HUES48 (cell line): Measurements from ENCODE around the gene CTXN2.
A peak's percentile ranks its signal among the peaks of the same experiment; 100 is the strongest.

Experiments
- H3K27ac ChIP-seq: one replicate; pipeline ENCODE4 v1.7.0; 2013; ENCODE audit warnings: low read depth, low read length, inconsistent platforms
- H3K27me3 ChIP-seq: 2 replicates; pipeline ENCODE4 v1.6.1; 2013; ENCODE audit warnings: mild to moderate bottlenecking, low read length; ENCODE audit not compliant: control insufficient read depth, insufficient read depth
- H3K36me3 ChIP-seq: 2 replicates; pipeline ENCODE4 v1.6.1; 2013; ENCODE audit warnings: low read length; ENCODE audit not compliant: control insufficient read depth, insufficient read depth
- H3K4me1 ChIP-seq: 2 replicates; pipeline ENCODE4 v1.6.1; 2013; ENCODE audit warnings: mild to moderate bottlenecking, low read length; ENCODE audit not compliant: control insufficient read depth, insufficient read depth
- H3K4me3 ChIP-seq: 2 replicates; pipeline ENCODE4 v1.5.1; 2013; ENCODE audit warnings: mild to moderate bottlenecking, low read depth, low read length
- H3K9ac ChIP-seq: 2 replicates; pipeline ENCODE4 v1.6.1; 2013; ENCODE audit warnings: mild to moderate bottlenecking, low read depth, low read length, moderate library complexity
- H3K9me3 ChIP-seq: 2 replicates; pipeline ENCODE4 v1.6.1; 2013; ENCODE audit warnings: low read length; ENCODE audit not compliant: control insufficient read depth, insufficient read depth

CTXN2 gene

DNA sequence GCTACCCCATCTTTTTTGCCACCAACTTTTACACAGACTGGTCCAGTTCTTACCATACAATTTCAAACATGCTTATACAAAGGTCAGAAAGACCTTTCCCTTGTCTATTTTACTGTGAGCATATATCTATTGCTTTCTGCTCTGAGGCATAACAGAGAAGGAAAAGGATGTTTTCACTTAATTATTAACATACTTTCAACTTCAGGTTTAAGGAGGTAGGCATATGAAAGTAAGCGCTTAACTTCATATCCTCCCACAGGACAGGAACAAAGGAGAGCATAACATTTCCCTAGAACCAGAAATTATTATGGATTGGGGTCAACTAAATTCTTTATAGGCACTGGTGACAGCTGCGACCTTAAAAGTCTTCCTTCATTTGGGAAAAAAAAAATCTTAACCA lies 14.5 kb upstream of the CTXN2 start:
- Histone ChIP-seq H3K27me3 (no peaks in the 10 kb centered on the region), H3K27ac (peak overlapping the region; percentile 97), H3K4me3 (peak overlapping the region; percentile 66), H3K4me1 (peaks cover 39% of the 10 kb centered on the region), H3K9ac (peak overlapping the region; percentile 92), H3K36me3 (no peaks in the 10 kb centered on the region), H3K9me3 (no peaks in the 10 kb centered on the region)

GRCh38 chr15:48177383-48177765 lies 14.1 kb upstream of the CTXN2 start:
- Histone ChIP-seq H3K9ac (peak overlapping the region; percentile 92), H3K9me3 (no peaks in the 10 kb centered on the region), H3K36me3 (no peaks in the 10 kb centered on the region), H3K27ac (peak overlapping the region; percentile 97), H3K27me3 (no peaks in the 10 kb centered on the region), H3K4me1 (peaks cover 39% of the 10 kb centered on the region), H3K4me3 (peak overlapping the region; percentile 66)

DNA sequence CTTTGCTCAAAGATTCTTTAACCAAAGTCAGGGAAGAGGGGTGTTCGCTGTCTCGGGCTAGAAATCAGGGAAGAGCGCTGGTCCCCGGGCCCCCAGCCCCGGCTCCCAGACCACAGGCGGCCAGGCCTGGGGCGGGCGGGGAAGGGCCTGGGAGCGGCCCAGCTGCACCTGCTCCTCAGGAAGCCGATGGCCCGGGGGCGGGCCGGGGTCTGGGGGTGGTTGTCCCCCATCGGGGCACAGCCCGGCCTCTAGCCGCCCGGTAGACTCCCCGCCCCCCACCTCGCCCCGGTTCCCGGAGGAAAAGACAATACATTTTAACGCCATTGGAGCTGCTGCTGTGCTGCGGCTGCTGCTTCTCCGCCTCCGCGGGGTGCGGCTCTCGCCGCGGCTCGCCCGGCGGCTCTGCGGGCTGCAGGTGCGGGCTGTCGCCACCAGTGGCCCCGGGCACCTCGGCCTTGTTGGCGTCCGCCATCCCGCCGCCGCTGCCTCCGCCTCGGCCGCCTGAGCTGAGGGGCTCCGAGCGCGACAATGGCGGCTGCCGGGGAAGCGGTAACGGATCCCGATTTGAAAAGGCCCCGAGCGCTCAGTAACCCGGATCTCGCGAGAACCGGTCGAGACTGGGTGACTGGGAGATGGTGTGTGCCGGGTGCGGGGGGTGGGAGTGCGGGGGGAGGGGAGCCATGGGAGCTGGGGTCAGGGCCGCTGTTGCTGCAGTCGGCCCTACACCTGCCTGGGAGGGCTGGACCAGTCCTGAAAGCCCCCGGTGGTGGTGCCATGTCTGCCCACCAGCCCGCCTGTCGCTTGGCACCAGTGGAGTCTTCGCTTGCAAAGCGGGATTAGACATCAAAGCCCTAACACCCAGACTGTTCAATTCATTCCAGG lies 13.5 kb upstream of the CTXN2 start, which contains the start of gene MYEF2:
MYEF2 (minus strand) TSS at position 530 of the 882 bp plus-strand sequence; CDS start at position 472, 58 bp downstream.
- H3K4me1 ChIP-seq: peaks cover 39% of the 10 kb centered on the region
- no peaks in the 10 kb centered on the region for H3K27me3 ChIP-seq
- peak within 1 kb of the TSS; percentile 97 for H3K27ac ChIP-seq
- H3K9me3 ChIP-seq: no peaks in the 10 kb centered on the region
- H3K9ac ChIP-seq: peak within 1 kb of the TSS; percentile 92
- H3K4me3 ChIP-seq: peak within 1 kb of the TSS; percentile 66
- H3K36me3 ChIP-seq: no peaks in the 10 kb centered on the region

DNA sequence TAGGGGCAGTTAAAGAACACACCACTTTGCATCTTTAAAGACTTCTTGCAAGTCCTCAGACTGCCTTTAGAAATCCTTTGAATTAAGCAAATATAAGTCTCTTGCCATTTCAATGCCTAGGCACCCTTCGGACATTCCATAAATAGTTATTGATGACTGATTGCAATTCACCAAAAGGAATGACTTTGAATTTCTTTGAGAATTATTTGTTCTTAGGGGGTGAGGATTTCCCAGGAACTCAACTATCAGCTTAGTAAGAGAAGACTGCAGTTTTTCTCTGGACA lies 12.9 kb upstream of the CTXN2 start:
- no peaks in the 10 kb centered on the region for H3K9me3 ChIP-seq
- peak overlapping the region; percentile 67 for H3K9ac ChIP-seq
- peak overlapping the region; percentile 66 for H3K4me3 ChIP-seq
- no peaks in the 10 kb centered on the region for H3K27me3 ChIP-seq
- H3K4me1 ChIP-seq: peaks cover 35% of the 10 kb centered on the region
- H3K27ac ChIP-seq: peak overlapping the region; percentile 97
- H3K36me3 ChIP-seq: no peaks in the 10 kb centered on the region

DNA sequence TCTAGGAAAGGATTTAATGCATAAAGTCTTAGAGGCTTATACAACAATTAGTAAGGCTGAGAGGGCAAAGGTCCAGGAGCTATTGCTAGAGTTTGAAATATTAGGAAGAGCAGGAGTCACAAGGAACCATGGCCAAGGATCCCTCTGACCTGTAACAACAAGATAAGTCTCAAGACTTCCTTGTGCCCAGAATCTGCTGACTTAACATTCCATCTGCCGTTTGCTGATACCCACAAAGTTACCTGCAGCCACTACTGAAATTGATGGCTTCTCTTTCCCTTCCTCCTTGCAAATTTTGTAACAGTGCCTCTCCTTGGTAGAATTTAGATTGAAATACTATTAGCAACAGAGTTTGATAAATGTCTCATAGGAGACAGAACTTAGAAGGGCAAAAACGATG lies 8.7 kb upstream of the CTXN2 start:
- no peaks in the 10 kb centered on the region for H3K36me3 ChIP-seq
- no peak overlapping the region for H3K27ac ChIP-seq
- H3K4me1 ChIP-seq: peaks cover 21% of the 10 kb centered on the region
- H3K9me3 ChIP-seq: no peaks in the 10 kb centered on the region
- H3K4me3 ChIP-seq: no peak overlapping the region
- no peak overlapping the region for H3K9ac ChIP-seq
- no peaks in the 10 kb centered on the region for H3K27me3 ChIP-seq

DNA sequence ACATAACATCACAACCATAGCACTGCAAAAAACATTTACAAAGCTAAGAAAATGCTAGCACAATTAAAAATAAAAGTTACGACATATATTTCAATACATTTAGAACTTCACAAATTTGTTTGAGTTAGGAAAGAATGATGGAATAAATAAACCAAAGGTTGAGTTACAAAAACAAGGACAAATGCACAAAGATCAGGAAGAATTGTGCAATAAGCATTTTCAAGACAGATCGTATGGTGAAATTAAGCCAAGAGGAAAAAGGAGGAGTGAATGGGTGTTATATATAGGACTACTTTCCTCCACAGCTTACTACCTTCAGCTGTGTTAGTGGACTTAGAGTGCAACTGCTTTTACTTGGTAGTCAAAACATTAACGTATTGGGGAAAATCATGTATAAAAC lies 5.9 kb upstream of the CTXN2 start:
- H3K36me3 ChIP-seq: no peaks in the 10 kb centered on the region
- no peaks in the 10 kb centered on the region for H3K9me3 ChIP-seq
- no peak overlapping the region for H3K4me3 ChIP-seq
- H3K4me1 ChIP-seq: peaks cover 6% of the 10 kb centered on the region; the same call in 1 of the 2 replicates
- no peaks in the 10 kb centered on the region for H3K27me3 ChIP-seq
- H3K27ac ChIP-seq: no peak overlapping the region
- H3K9ac ChIP-seq: no peak overlapping the region

DNA sequence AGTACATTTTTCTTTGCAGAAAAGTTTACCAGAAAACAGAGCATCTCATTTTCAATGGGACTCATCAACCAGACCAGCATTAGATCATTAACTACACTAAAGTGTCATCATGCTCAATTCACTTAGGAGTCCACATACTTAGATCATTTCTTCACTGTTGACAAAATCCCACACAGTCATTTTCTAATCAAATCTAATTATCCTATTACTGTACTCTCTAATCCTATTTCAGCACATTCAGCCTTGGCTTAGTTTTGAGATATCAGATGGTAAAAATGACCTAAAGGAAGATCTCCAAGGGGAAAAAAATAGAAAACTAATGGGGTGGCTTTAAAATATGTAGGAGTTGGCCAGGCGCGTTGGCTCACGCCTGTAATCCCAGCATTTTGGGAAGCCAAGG lies 5.2 kb upstream of the CTXN2 start:
- H3K9ac ChIP-seq: no peak overlapping the region
- peaks cover 2% of the 10 kb centered on the region for H3K27me3 ChIP-seq
- H3K27ac ChIP-seq: no peak overlapping the region
- H3K9me3 ChIP-seq: no peaks in the 10 kb centered on the region
- H3K36me3 ChIP-seq: no peaks in the 10 kb centered on the region
- no peak overlapping the region for H3K4me3 ChIP-seq
- H3K4me1 ChIP-seq: peaks cover 9% of the 10 kb centered on the region; the same call in 1 of the 2 replicates

- Histone ChIP-seq H3K36me3 (no peaks in the 10 kb centered on the region), H3K27ac (no peak overlapping the region), H3K4me3 (peak overlapping the region; percentile 64), H3K9ac (no peak overlapping the region), H3K4me1 (peaks cover 9% of the 10 kb centered on the region; the same call in 1 of the 2 replicates), H3K9me3 (no peaks in the 10 kb centered on the region), H3K27me3 (peaks cover 25% of the 10 kb centered on the region)
Measured at GRCh38 chr15:48190932-48191573, 412 bp upstream of the CTXN2 start.

GRCh38 chr15:48202068-48202467 lies 10.6 kb downstream of the CTXN2 start:
- H3K27ac ChIP-seq: no peak overlapping the region
- H3K36me3 ChIP-seq: no peaks in the 10 kb centered on the region
- no peak overlapping the region for H3K9ac ChIP-seq

GRCh38 chr15:48205981-48206380 lies 14.5 kb downstream of the CTXN2 start, which contains the start of gene SLC12A1:
TSS of gene SLC12A1 (plus strand) at chr15:48206302. CDS start at chr15:48207720, 1,418 bp downstream.
- H3K36me3 ChIP-seq: no peaks in the 10 kb centered on the region
- 0 out of 2 replicates have a peak, but pooled peaks cover 9% of the 10 kb centered on the region for H3K4me1 ChIP-seq
- no peaks in the 10 kb centered on the region for H3K27me3 ChIP-seq
- H3K9ac ChIP-seq: no peak within 1 kb of the TSS
- H3K27ac ChIP-seq: no peak within 1 kb of the TSS
- H3K4me3 ChIP-seq: no peak within 1 kb of the TSS
- no peaks in the 10 kb centered on the region for H3K9me3 ChIP-seq

More at GRCh38 chr15:48202068-48202467, 10.6 kb downstream of the CTXN2 start:
- 0 out of 2 replicates have a peak, but pooled peaks cover 9% of the 10 kb centered on the region for H3K4me1 ChIP-seq
- no peaks in the 10 kb centered on the region for H3K9me3 ChIP-seq
- H3K27me3 ChIP-seq: no peaks in the 10 kb centered on the region
- H3K4me3 ChIP-seq: no peak overlapping the region

DNA sequence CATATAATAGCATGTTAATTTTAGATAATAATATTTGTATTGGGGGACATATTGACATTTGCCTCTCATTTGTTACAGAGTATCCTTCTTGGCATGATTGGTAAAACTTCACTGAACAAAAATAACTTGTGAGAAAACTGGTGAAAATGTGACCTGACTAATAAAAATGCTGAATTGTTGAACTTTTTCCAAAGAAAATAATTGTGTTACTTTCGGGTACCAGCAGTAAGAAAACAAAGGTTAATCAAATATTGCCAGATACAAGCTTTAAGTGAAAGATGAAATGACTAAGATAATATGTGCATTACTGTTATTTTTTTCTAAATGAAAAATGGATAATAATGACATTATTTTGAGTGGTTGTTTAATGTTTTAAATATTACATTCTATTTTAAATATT lies 29.8 kb downstream of the CTXN2 start:
- no peak overlapping the region for H3K4me3 ChIP-seq
- no peaks in the 10 kb centered on the region for H3K36me3 ChIP-seq
- H3K9me3 ChIP-seq: no peaks in the 10 kb centered on the region
- H3K27me3 ChIP-seq: no peaks in the 10 kb centered on the region
- H3K9ac ChIP-seq: no peak overlapping the region
- no peak overlapping the region for H3K27ac ChIP-seq
- H3K4me1 ChIP-seq: no peaks in the 10 kb centered on the region
